Measurements from ENCODE around the gene SPACA4.
A peak's percentile ranks its signal among the peaks of the same experiment; 100 is the strongest.

DNA sequence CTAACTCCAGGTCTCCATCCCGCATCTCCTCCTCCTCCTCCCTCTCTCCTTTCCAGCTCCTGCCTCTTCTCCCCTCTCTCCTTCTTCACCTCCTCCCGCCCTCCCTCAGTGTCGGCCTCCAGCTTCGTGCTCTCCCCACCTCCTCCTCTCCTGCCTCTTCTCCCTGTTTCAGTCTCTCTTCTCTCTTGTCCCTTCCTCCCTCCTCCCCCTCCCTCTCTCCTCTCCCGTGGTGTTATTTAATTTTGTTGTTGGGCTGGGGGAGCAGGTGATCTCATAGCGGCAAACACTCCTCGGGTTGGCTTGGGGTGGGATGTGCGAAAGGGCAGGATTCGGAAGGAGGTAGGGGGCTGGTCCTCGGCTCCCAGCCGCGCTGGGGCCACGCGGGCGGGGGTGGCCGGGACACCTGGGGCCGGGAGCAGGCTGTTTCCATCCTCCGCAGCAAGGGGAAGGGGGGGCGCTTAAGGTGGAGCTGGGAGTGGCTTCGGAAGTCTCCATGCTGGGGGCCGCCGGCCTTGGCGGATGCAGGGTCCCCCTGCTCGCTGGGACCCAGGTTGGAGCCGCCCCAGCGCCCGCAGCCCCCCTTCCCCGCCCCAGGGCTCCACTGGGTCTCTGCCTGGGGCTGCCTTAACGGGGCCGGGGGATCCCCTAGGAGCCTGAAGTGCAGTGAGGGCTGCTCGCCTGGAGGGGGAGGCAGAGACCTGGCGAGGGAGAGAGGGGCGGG lies 39.6 kb downstream of the SPACA4 start, which contains the start of gene CA11:
- TF ChIP-seq XRCC5 (IDR thresholded peaks at IDR 0.05; ENCODE audit: low read depth, low read length) (no peak), ESRRB (CRISPR knock-in tag; IDR thresholded peaks at IDR 0.05; ENCODE audit: borderline replicate concordance) (no peak)
- TF ChIP-seq, protein P1, sequence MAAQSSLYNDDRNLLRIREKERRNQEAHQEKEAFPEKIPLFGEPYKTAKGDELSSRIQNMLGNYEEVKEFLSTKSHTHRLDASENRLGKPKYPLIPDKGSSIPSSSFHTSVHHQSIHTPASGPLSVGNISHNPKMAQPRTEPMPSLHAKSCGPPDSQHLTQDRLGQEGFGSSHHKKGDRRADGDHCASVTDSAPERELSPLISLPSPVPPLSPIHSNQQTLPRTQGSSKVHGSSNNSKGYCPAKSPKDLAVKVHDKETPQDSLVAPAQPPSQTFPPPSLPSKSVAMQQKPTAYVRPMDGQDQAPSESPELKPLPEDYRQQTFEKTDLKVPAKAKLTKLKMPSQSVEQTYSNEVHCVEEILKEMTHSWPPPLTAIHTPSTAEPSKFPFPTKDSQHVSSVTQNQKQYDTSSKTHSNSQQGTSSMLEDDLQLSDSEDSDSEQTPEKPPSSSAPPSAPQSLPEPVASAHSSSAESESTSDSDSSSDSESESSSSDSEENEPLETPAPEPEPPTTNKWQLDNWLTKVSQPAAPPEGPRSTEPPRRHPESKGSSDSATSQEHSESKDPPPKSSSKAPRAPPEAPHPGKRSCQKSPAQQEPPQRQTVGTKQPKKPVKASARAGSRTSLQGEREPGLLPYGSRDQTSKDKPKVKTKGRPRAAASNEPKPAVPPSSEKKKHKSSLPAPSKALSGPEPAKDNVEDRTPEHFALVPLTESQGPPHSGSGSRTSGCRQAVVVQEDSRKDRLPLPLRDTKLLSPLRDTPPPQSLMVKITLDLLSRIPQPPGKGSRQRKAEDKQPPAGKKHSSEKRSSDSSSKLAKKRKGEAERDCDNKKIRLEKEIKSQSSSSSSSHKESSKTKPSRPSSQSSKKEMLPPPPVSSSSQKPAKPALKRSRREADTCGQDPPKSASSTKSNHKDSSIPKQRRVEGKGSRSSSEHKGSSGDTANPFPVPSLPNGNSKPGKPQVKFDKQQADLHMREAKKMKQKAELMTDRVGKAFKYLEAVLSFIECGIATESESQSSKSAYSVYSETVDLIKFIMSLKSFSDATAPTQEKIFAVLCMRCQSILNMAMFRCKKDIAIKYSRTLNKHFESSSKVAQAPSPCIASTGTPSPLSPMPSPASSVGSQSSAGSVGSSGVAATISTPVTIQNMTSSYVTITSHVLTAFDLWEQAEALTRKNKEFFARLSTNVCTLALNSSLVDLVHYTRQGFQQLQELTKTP (IDR thresholded peaks at IDR 0.05; ENCODE audit: low read depth in 1 of 2, partially characterized antibody in 2 of 2), result peak; percentile 72 to 85
- TF ChIP-seq, protein P2, sequence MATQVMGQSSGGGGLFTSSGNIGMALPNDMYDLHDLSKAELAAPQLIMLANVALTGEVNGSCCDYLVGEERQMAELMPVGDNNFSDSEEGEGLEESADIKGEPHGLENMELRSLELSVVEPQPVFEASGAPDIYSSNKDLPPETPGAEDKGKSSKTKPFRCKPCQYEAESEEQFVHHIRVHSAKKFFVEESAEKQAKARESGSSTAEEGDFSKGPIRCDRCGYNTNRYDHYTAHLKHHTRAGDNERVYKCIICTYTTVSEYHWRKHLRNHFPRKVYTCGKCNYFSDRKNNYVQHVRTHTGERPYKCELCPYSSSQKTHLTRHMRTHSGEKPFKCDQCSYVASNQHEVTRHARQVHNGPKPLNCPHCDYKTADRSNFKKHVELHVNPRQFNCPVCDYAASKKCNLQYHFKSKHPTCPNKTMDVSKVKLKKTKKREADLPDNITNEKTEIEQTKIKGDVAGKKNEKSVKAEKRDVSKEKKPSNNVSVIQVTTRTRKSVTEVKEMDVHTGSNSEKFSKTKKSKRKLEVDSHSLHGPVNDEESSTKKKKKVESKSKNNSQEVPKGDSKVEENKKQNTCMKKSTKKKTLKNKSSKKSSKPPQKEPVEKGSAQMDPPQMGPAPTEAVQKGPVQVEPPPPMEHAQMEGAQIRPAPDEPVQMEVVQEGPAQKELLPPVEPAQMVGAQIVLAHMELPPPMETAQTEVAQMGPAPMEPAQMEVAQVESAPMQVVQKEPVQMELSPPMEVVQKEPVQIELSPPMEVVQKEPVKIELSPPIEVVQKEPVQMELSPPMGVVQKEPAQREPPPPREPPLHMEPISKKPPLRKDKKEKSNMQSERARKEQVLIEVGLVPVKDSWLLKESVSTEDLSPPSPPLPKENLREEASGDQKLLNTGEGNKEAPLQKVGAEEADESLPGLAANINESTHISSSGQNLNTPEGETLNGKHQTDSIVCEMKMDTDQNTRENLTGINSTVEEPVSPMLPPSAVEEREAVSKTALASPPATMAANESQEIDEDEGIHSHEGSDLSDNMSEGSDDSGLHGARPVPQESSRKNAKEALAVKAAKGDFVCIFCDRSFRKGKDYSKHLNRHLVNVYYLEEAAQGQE (IDR thresholded peaks at IDR 0.05; ENCODE audit: borderline replicate concordance), result peak; percentile 80; the same call in 1 of the 2 replicates
- TF ChIP-seq, protein P2 (CRISPR knock-in tag; IDR thresholded peaks at IDR 0.05; ENCODE audit: low read depth), result no peak
